Fibroblast of the conjunctiva (primary cell): Measurements from ENCODE around the gene MVB12B.

Experiments used
- DNase-seq: peaks from one replicate; pipeline ENCODE4 v3.0.0-alpha.2; 2010; ENCODE audit warnings: low read depth

Gene MVB12B

GRCh38 chr9:126408004-126408403, 81.4 kb downstream of the MVB12B start:
- no peak for DNase-seq

GRCh38 chr9:126410229-126410628, 83.6 kb downstream of the MVB12B start:
- DNase-seq, result no peak

GRCh38 chr9:126411225-126411947, 84.8 kb downstream of the MVB12B start:
- DNase-seq, result no peak

GRCh38 chr9:126411948-126412284, 85.3 kb downstream of the MVB12B start:
- no peak for DNase-seq

- DNase-seq, result no peak
These were observed 86.3 kb downstream of the MVB12B start for GRCh38 chr9:126412905-126413304.

- no peak for DNase-seq
These were observed 86.9 kb downstream of the MVB12B start for GRCh38 chr9:126413391-126414068.

- DNase-seq, result no peak
These were observed 89.2 kb downstream of the MVB12B start for GRCh38 chr9:126415741-126416370.

GRCh38 chr9:126417043-126417442, 90.4 kb downstream of the MVB12B start:
- no peak for DNase-seq

- no peak for DNase-seq
These were observed 91.1 kb downstream of the MVB12B start for GRCh38 chr9:126417684-126418083.

- no peak for DNase-seq
These were observed 92.0 kb downstream of the MVB12B start for GRCh38 chr9:126418608-126419007.

GRCh38 chr9:126419475-126419874, 92.8 kb downstream of the MVB12B start:
- no peak for DNase-seq

GRCh38 chr9:126420135-126420534, 93.5 kb downstream of the MVB12B start:
- no peak for DNase-seq

GRCh38 chr9:126420643-126421564, 94.3 kb downstream of the MVB12B start:
- DNase-seq, result no peak

GRCh38 chr9:126421567-126422428, 95.2 kb downstream of the MVB12B start:
- no peak for DNase-seq

- no peak for DNase-seq
These were observed 96.7 kb downstream of the MVB12B start for GRCh38 chr9:126423142-126423915.

- DNase-seq, result no peak
These were observed 97.2 kb downstream of the MVB12B start for GRCh38 chr9:126423916-126424185.

- no peak for DNase-seq
These were observed 97.9 kb downstream of the MVB12B start for GRCh38 chr9:126424511-126424910.

- DNase-seq, result no peak
These were observed 102.0 kb downstream of the MVB12B start for GRCh38 chr9:126428534-126429175.

GRCh38 chr9:126429190-126429589, 102.6 kb downstream of the MVB12B start:
- no peak for DNase-seq

- DNase-seq, result no peak
These were observed 103.5 kb downstream of the MVB12B start for GRCh38 chr9:126430124-126430523.
